Measurements from ENCODE around the gene ADAT3.

ADAT3 gene

GRCh38 chr19:1938071-1938470 is 32.9 kb downstream of the ADAT3 start:
- DNase-seq (ENCODE audit: low spot score in 2 of 2) (no peak), ATAC-seq (ENCODE audit: low read depth) (no peak)
- peaks cover 8% of the 10 kb centered on the region for H3K36me3 Mint-ChIP-seq
- peak overlapping the region; percentile 74 for H3K27ac Mint-ChIP-seq
- H3K4me3 Mint-ChIP-seq = no peak overlapping the region
- H3K27me3 Mint-ChIP-seq = no peaks in the 10 kb centered on the region
- H3K4me1 Mint-ChIP-seq = peaks cover 36% of the 10 kb centered on the region
- H3K9me3 Mint-ChIP-seq = peaks cover 2% of the 10 kb centered on the region

GRCh38 chr19:1941146-1942077 is 36.2 kb downstream of the ADAT3 start, which contains the start of gene CSNK1G2:
Gene CSNK1G2 (plus strand): TSS chr19:1941172. CDS start chr19:1969773, 28,601 bp downstream.
- H3K4me1 Mint-ChIP-seq = peaks cover 27% of the 10 kb centered on the region
- H3K27me3 Mint-ChIP-seq = no peaks in the 10 kb centered on the region
- no peaks in the 10 kb centered on the region for H3K9me3 Mint-ChIP-seq
- peak in 1 of 2 donors; percentile 42 for DNase-seq (ENCODE audit: low spot score in 2 of 2)
- H3K4me3 Mint-ChIP-seq = peak within 1 kb of the TSS; percentile 98
- H3K27ac Mint-ChIP-seq = peak within 1 kb of the TSS; percentile 99
- peaks cover 4% of the 10 kb centered on the region for H3K36me3 Mint-ChIP-seq
- ATAC-seq (ENCODE audit: low read depth) = peak; percentile 40

DNA sequence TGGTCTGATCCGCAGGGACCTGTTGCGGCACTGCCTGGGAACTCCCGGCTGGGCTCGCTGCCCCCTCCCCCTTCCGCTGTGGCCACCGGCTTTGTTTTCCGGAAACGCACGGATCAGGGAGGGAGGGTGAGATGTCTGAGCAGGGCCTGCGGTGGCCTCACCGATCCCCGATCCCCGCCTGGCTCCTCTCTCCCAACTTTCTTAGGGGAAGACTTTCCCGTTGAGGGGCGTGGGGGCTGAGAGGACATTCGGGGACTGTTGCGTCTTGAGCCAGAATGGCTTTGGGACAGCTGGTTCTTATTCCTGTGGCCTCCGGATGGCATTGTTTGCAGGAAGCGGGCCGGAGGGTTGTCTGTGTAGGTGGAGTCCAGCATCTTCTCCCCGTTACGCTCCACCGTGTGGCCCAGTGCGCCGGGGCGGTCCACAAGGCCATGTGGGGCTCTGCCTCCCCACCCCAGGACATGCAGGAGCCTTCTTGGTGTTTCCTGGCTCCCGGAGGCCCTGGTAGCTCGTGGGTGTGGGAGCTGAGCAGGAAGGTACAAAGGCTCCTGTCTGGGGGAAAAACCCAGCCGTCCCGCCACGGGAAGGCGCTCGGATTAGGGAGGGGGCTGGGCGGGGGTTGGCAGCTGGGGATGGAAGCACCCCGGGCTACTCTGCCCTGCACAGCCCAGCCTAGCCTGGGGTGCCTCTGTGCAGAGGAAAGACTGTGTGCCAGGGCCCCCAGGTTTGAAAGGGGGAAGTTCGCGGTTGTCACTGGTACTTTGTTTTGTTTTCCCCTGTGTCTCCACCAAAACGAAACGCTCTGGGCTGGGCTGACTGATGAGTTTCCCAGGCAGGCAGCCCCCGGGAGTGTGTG is 37.1 kb downstream of the ADAT3 start:
- no peaks in the 10 kb centered on the region for H3K27me3 Mint-ChIP-seq
- H3K4me1 Mint-ChIP-seq = peaks cover 23% of the 10 kb centered on the region
- H3K4me3 Mint-ChIP-seq = peak overlapping the region; percentile 98
- peak; percentile 70 to 71 for DNase-seq (ENCODE audit: low spot score in 2 of 2)
- H3K27ac Mint-ChIP-seq = peak overlapping the region; percentile 99
- no peaks in the 10 kb centered on the region for H3K9me3 Mint-ChIP-seq
- ATAC-seq (ENCODE audit: low read depth) = peak; percentile 55
- H3K36me3 Mint-ChIP-seq = no peaks in the 10 kb centered on the region

GRCh38 chr19:1942934-1943555 is 37.8 kb downstream of the ADAT3 start:
- H3K4me1 Mint-ChIP-seq = peaks cover 23% of the 10 kb centered on the region
- peak overlapping the region; percentile 98 for H3K4me3 Mint-ChIP-seq
- H3K36me3 Mint-ChIP-seq = no peaks in the 10 kb centered on the region
- H3K27ac Mint-ChIP-seq = peak overlapping the region; percentile 99
- H3K27me3 Mint-ChIP-seq = no peaks in the 10 kb centered on the region
- DNase-seq (ENCODE audit: low spot score in 2 of 2) (peak in 1 of 2 donors; percentile 68), ATAC-seq (ENCODE audit: low read depth) (no peak)
- no peaks in the 10 kb centered on the region for H3K9me3 Mint-ChIP-seq

GRCh38 chr19:1943661-1944087 is 38.5 kb downstream of the ADAT3 start:
- Mint-ChIP-seq H3K9me3 (no peaks in the 10 kb centered on the region), H3K4me1 (peaks cover 26% of the 10 kb centered on the region), H3K27me3 (no peaks in the 10 kb centered on the region), H3K4me3 (peak overlapping the region; percentile 98), H3K36me3 (no peaks in the 10 kb centered on the region), H3K27ac (peak overlapping the region; percentile 99)
- ATAC-seq (ENCODE audit: low read depth) (no peak), DNase-seq (ENCODE audit: low spot score in 2 of 2) (no peak)

GRCh38 chr19:1944088-1944915 is 39.1 kb downstream of the ADAT3 start:
- Mint-ChIP-seq H3K4me3 (peak overlapping the region; percentile 98), H3K27ac (peak overlapping the region; percentile 99), H3K27me3 (no peaks in the 10 kb centered on the region), H3K9me3 (no peaks in the 10 kb centered on the region), H3K36me3 (no peaks in the 10 kb centered on the region), H3K4me1 (peaks cover 32% of the 10 kb centered on the region)
- DNase-seq (ENCODE audit: low spot score in 2 of 2) (no peak), ATAC-seq (ENCODE audit: low read depth) (no peak)

- peaks cover 31% of the 10 kb centered on the region for H3K4me1 Mint-ChIP-seq
- no peaks in the 10 kb centered on the region for H3K9me3 Mint-ChIP-seq
- no peak for ATAC-seq (ENCODE audit: low read depth)
- H3K36me3 Mint-ChIP-seq = no peaks in the 10 kb centered on the region
- DNase-seq (ENCODE audit: low spot score in 2 of 2) = no peak
- peak overlapping the region; percentile 99 for H3K27ac Mint-ChIP-seq
- no peaks in the 10 kb centered on the region for H3K27me3 Mint-ChIP-seq
- H3K4me3 Mint-ChIP-seq = no peak overlapping the region
These were observed 39.8 kb downstream of the ADAT3 start for GRCh38 chr19:1944916-1945561.

DNA sequence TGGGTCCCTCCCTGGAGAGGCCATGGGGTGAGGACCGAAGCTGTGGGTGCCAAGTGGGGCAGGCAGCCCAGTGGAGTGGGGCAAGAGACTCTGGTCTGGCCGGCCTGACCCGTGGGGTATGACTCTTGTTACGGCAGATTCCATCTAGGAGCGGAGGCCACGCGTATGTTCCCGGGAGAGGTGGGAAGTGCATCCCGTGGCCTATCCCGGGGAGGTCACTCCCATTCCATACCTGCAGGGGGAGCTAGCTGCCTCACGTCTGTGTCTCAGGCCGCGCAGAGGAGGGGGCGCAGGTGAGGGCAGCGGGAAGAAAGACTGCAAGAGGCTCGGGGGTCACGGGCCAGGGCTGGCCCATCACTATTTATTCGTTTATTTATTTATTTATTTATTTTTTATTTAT is 40.7 kb downstream of the ADAT3 start:
- DNase-seq (ENCODE audit: low spot score in 2 of 2) (no peak), ATAC-seq (ENCODE audit: low read depth) (no peak)
- peak overlapping the region; percentile 14 for H3K4me3 Mint-ChIP-seq
- H3K36me3 Mint-ChIP-seq = no peaks in the 10 kb centered on the region
- no peaks in the 10 kb centered on the region for H3K9me3 Mint-ChIP-seq
- H3K27ac Mint-ChIP-seq = peak overlapping the region; percentile 65
- no peaks in the 10 kb centered on the region for H3K27me3 Mint-ChIP-seq
- peaks cover 31% of the 10 kb centered on the region for H3K4me1 Mint-ChIP-seq

DNA sequence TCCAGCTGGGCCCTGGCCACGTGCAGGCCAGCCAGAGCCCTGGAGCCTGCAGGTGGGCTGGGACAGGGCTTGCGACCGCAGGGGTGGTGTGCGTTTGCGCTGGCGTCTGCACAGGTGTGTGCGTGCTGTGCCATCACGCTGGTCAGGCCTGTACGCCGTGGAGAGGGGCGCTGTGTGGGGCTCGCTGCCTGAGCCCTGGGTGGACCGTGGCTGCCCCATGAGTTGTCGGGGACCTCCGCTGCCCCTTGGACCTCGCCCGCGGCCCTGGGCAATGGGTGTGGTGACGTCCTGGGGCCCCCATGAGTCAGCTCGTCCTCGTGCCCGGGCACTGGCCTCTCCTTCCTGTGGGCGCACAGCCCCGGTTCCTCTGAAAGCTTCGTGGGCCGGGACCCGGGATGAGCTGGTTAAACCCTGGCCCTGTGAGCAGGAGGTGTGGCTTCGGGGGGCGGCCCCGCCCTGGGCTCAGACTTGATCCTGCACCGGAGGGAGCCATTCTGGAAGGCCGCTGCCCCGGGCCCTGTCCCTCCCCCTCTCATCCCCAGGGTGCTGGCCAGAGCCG is 42.5 kb downstream of the ADAT3 start:
- Mint-ChIP-seq H3K4me1 (peaks cover 32% of the 10 kb centered on the region), H3K27ac (no peak overlapping the region), H3K9me3 (no peaks in the 10 kb centered on the region), H3K27me3 (no peaks in the 10 kb centered on the region), H3K36me3 (no peaks in the 10 kb centered on the region), H3K4me3 (no peak overlapping the region)
- no peak for ATAC-seq (ENCODE audit: low read depth)
- no peak for DNase-seq (ENCODE audit: low spot score in 2 of 2)

- DNase-seq (ENCODE audit: low spot score in 2 of 2) (no peak), ATAC-seq (ENCODE audit: low read depth) (no peak)
- Mint-ChIP-seq H3K4me3 (no peak overlapping the region), H3K4me1 (peaks cover 18% of the 10 kb centered on the region), H3K9me3 (no peaks in the 10 kb centered on the region), H3K27me3 (no peaks in the 10 kb centered on the region), H3K27ac (no peak overlapping the region), H3K36me3 (no peaks in the 10 kb centered on the region)
These were observed 44.3 kb downstream of the ADAT3 start for GRCh38 chr19:1949304-1950101.

- Mint-ChIP-seq H3K4me3 (no peak overlapping the region), H3K9me3 (no peaks in the 10 kb centered on the region), H3K4me1 (peaks cover 16% of the 10 kb centered on the region), H3K36me3 (no peaks in the 10 kb centered on the region), H3K27ac (no peak overlapping the region), H3K27me3 (no peaks in the 10 kb centered on the region)
- DNase-seq (ENCODE audit: low spot score in 2 of 2) (no peak), ATAC-seq (ENCODE audit: low read depth) (no peak)
These were observed 45.4 kb downstream of the ADAT3 start for GRCh38 chr19:1950640-1951039.

DNA sequence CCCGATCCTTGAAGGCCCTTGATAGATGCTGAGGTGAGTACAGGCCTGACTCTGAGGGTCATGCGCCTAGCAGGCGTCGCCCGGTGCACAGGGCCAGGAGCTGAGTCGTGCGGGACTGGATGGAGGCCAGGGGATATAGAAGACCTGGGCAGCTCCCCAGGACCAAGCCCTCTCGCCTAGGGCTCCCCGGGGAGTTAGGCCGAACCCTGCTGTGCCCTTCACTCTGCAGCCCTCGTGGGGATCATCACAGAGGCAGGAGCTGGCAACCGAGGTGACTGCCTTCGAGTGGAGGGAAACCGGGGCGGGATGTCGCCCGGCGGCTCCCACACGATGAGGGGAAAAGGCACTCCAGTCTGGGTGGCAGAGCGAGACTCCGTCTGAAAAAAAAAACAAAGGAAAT is 47.4 kb downstream of the ADAT3 start:
- Mint-ChIP-seq H3K27ac (no peak overlapping the region), H3K4me1 (peaks cover 12% of the 10 kb centered on the region), H3K36me3 (no peaks in the 10 kb centered on the region), H3K9me3 (no peaks in the 10 kb centered on the region), H3K27me3 (no peaks in the 10 kb centered on the region), H3K4me3 (no peak overlapping the region)
- DNase-seq (ENCODE audit: low spot score in 2 of 2) (no peak), ATAC-seq (ENCODE audit: low read depth) (no peak)

All from memory B cell (primary cell).